Measurements from ENCODE around the gene NOS1AP.
A peak's percentile ranks its signal among the peaks of the same experiment; 100 is the strongest.

Gene NOS1AP

GRCh38 chr1:162300057-162300917 lies 230.8 kb downstream of the NOS1AP start:
- DNase-seq (ENCODE audit: low spot score) = no peak

- no peak for DNase-seq (ENCODE audit: low spot score)
Observed at GRCh38 chr1:162301696-162302095, 232.2 kb downstream of the NOS1AP start.

- no peak for DNase-seq (ENCODE audit: low spot score)
Observed at GRCh38 chr1:162302306-162303003, 233.0 kb downstream of the NOS1AP start.

GRCh38 chr1:162303004-162303344 lies 233.5 kb downstream of the NOS1AP start:
- no peak for DNase-seq (ENCODE audit: low spot score)

GRCh38 chr1:162304736-162305135 lies 235.2 kb downstream of the NOS1AP start:
- no peak for DNase-seq (ENCODE audit: low spot score)

GRCh38 chr1:162305969-162306368 lies 236.5 kb downstream of the NOS1AP start:
- DNase-seq (ENCODE audit: low spot score) = peak; percentile 73

- DNase-seq (ENCODE audit: low spot score) = no peak
Observed at GRCh38 chr1:162310337-162310736, 240.8 kb downstream of the NOS1AP start.

GRCh38 chr1:162314206-162314605 lies 244.7 kb downstream of the NOS1AP start:
- DNase-seq (ENCODE audit: low spot score) = no peak

- no peak for DNase-seq (ENCODE audit: low spot score)
Observed at GRCh38 chr1:162315673-162316072, 246.2 kb downstream of the NOS1AP start.

GRCh38 chr1:162316187-162316586 lies 246.7 kb downstream of the NOS1AP start:
- DNase-seq (ENCODE audit: low spot score) = no peak

GRCh38 chr1:162317621-162318020 lies 248.1 kb downstream of the NOS1AP start:
- no peak for DNase-seq (ENCODE audit: low spot score)

- no peak for DNase-seq (ENCODE audit: low spot score)
Observed at GRCh38 chr1:162319493-162320175, 250.1 kb downstream of the NOS1AP start.

- DNase-seq (ENCODE audit: low spot score) = no peak
Observed at GRCh38 chr1:162321809-162322422, 252.4 kb downstream of the NOS1AP start.

GRCh38 chr1:162323023-162323422 lies 253.5 kb downstream of the NOS1AP start:
- no peak for DNase-seq (ENCODE audit: low spot score)

GRCh38 chr1:162324396-162324795 lies 254.9 kb downstream of the NOS1AP start:
- DNase-seq (ENCODE audit: low spot score) = no peak

- no peak for DNase-seq (ENCODE audit: low spot score)
Observed at GRCh38 chr1:162326559-162326958, 257.1 kb downstream of the NOS1AP start.

- no peak for DNase-seq (ENCODE audit: low spot score)
Observed at GRCh38 chr1:162327144-162327787, 257.8 kb downstream of the NOS1AP start.

GRCh38 chr1:162327788-162328165 lies 258.3 kb downstream of the NOS1AP start:
- DNase-seq (ENCODE audit: low spot score) = no peak

GRCh38 chr1:162328512-162328911 lies 259.0 kb downstream of the NOS1AP start:
- no peak for DNase-seq (ENCODE audit: low spot score)

GRCh38 chr1:162329826-162330225 lies 260.3 kb downstream of the NOS1AP start:
- no peak for DNase-seq (ENCODE audit: low spot score)

GRCh38 chr1:162333991-162334390 lies 264.5 kb downstream of the NOS1AP start:
- no peak for DNase-seq (ENCODE audit: low spot score)

- no peak for DNase-seq (ENCODE audit: low spot score)
Observed at GRCh38 chr1:162335126-162335525, 265.6 kb downstream of the NOS1AP start.
